Stimulated activated CD8-positive, alpha-beta memory T cell treated with anti-CD3 and anti-CD28 coated beads, Interleukin-15, amount 100 ng/mL, for 24 hours (primary cell): Measurements from ENCODE around the gene PCSK6.

Source experiments
- DNase-seq: peaks from one replicate; pipeline ENCODE4 v3.0.0-alpha.2; 2020; ENCODE audit warnings: low read depth

PCSK6 gene

DNA sequence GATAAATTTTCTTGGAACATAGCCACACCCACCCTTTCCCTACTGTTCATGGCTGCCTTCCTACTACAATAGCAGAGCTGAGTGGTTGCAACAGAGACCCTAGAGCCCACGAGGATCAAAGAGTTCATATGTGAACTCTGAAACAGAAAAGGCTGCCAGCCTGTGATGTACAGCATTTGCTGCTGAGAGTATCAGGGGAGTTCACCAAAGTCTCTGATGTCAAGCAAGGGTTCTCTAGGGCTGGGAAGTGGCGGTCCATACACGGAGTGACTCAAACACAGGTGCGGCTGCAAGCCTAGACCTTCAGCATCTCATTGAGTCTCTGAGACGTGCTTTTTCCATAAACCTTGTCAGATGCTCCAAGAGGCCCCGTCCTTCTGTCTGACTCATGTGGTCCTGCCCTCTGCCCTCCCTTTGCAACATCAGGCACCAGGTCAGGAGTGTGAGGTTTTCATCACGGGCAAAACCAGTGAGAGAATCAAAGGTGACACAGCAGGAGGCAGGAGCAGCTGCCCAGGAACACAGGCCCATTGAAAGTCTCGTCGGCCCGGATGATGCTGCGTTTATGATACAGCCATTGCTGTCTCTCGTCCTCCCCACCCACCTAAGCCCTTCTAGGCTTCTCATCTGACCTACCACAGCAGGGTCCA, 42.9 kb downstream of the PCSK6 start:
- no peak for DNase-seq

GRCh38 chr15:101445562-101446517, 43.7 kb downstream of the PCSK6 start:
- DNase-seq = no peak

GRCh38 chr15:101444807-101445508, 44.5 kb downstream of the PCSK6 start:
- DNase-seq = no peak

GRCh38 chr15:101444015-101444414, 45.5 kb downstream of the PCSK6 start:
- DNase-seq = no peak

GRCh38 chr15:101442272-101442671, 47.2 kb downstream of the PCSK6 start:
- no peak for DNase-seq

DNA sequence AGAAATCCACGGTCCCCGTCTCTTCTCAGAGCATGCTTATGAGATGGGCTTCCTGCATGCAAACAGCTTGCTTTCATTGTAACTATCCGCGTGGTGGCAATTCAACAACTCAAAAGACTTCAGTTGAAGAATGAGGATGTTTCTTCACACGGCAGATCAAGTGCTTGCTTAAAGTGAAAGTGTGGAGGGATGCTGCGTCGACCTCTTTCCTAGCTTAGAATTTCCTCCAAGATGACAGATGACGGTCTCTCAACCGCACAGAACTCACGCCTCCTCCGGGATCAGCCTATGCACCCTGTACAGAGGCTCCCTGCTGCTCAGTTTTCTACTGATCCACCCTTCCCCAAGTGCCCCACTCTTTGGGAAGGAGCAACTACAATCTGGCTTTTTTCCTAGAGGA, 47.8 kb downstream of the PCSK6 start:
- DNase-seq = no peak

- no peak for DNase-seq
Observed at GRCh38 chr15:101440846-101441590, 48.5 kb downstream of the PCSK6 start.

DNA sequence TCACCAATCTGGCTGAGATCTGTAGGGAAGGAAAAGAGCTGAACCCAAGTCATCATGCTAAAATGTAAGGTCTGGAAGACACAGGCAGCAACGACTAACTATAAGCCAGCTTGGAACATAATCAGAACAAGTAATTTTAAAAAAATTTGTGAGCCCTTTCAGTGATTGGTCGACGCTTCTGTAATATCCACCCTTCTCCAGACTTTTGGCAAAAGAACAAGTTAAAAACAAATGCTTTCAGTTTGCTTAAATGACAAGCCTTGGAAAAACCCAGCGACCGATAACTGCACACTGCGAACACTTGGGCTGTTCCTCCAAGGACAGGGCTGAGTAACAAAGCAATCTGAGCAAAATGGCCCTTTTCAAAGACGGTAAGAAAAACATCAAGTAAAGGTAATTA, 49.6 kb downstream of the PCSK6 start:
- DNase-seq = no peak

DNA sequence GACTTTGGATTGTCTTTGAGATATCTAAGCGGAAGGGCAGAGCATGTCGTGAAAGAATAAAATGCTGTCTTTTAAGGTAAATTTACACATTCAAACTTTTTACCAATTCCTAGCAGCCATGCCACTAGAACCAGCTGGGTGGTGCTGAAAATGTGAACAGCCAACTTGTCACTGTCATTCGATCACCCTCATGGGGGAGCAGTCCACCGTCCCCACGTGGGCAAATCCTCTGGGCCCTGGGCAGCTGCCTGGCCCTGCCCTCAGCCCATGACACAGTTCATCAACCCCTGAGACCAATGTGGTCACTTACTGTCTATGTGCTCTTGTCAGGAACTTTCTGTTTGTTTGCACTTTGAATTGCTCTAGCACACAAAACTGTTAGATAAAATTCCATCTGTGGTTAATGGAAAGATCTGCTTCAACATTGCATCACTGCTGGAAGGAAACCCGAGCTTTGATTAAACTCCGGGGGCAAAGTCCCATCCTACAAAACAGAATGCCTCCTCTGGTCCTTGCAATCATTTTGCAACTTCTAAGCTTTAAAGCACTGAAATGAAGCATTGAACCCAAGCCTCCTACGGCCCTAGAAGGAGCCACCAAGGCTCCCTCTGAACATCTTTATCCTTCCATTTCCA, 50.1 kb downstream of the PCSK6 start:
- DNase-seq = no peak

GRCh38 chr15:101438482-101439284, 50.8 kb downstream of the PCSK6 start:
- DNase-seq = no peak

GRCh38 chr15:101437618-101438481, 51.7 kb downstream of the PCSK6 start:
- no peak for DNase-seq

DNA sequence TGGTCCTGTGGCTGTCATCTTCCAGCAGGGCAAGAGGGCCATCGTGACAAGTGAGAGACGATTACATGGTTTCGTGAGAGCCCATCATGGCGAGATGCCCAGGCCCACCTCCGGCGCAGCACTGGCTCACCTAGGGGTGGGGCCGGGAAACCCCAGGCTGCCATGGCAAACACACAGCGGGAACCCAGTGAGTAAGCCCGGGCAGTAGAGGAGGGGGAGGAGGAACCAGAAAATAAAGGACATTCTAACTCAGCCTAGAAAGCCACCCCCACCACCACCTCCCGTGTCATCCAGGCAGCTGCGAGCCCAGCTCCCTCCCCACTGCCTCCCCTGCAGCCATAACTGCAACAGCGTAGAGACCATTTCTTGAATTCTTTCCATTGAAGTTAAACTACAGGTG, 52.3 kb downstream of the PCSK6 start:
- no peak for DNase-seq

DNA sequence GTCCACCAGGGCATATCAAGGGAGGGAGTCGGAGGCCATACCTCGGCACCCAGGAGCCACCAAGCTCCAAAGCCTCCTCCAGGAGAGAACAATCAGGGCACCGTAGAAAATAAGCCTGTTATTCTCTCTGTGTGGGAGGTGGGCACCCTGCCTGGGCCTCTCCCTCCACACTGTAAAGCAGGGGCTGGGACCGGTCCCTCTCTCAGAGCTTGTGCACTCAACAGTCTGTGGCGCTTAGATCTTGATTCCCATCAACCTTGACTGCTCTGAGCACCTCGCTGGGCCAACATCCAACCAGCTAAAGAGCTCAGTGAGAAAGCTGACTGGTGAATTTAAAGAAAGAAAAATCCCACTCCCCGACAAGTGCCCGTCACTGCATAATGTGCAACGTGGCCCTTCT, 53.0 kb downstream of the PCSK6 start:
- no peak for DNase-seq

DNA sequence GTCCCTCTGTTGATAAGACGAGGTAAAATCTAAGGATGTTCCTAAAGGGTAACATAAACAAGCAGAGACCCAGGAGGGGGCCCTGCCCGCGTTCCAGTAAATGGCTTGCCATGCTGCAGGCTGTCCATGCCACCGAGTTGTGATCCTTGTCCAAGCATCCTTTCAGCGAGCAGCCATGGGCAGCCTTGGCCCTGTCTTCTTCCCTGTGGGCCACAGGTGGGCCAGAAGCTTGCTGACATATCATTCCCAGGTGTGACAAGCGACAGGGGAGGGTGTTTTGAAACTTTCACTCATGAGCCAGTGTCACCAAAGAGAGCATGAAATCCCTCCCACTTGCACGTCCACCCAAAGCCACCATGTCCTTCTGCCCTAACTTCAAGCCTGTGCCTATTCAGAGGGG, 53.7 kb downstream of the PCSK6 start:
- no peak for DNase-seq

DNA sequence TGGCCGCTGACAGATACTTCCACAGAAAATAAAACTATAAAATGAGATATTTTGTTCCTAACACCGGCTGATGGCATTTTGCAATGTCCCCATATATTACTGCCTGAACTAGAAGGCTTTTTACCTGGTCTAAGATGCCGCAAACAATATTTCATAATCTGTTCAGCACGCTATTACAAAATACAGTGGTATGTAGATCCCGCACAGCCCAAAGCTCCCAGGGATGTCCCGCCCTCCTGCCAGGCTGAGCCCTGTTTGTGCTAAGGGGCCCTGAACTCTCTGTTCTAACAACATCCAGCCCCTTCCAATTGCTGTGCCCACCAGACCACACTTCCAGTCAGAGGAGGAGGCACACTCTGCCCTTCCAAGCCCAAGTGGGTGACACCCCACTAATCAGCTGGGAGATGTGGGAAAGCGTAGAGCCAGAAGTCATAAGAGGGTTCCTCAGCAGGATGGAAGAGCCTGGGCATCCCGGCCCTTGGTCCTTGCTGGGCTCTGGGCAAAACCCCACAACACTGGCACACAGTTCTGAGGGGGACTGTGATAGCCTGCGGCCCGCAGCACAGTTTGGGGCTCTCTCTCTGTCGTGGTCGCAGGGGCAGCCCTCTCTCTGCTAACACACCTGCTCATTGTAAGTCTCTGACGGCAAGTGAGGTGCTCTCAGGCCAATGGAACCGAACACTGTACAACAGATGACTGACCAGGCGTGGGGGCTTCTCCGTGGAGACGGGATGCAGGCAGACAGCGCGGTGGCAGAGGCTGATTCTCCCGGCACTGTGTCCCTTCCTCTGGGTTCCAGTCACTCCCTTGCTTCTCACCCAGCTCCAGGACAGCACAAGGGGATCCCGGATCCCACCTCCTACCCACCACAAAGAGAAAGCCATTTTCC, 55.2 kb downstream of the PCSK6 start:
- DNase-seq = no peak

DNA sequence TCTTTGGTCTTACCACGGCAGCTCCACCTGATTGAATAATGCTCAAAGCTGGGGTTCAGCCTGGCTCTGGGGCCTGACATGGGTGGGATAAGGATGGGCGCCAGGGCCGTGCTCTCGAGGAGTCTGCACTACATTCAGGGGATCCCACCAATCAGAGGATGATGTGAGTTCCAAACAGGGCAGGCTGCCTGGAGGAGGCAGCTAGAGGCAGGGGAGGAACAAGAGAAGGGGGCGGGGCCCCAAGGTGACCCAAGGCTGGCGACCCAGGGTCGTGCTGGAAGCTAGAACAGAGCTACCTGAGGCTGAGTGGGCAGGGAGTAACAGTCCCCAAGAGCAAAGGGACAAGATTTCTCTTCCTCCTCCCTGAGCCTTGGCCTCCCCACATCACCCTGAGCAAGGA, 56.1 kb downstream of the PCSK6 start:
- no peak for DNase-seq

GRCh38 chr15:101432982-101433381, 56.5 kb downstream of the PCSK6 start:
- DNase-seq = no peak

GRCh38 chr15:101431748-101432147, 57.8 kb downstream of the PCSK6 start:
- no peak for DNase-seq

GRCh38 chr15:101431301-101431700, 58.2 kb downstream of the PCSK6 start:
- no peak for DNase-seq
